ENCODE data around the gene GRIN2C.

GRIN2C gene

DNA sequence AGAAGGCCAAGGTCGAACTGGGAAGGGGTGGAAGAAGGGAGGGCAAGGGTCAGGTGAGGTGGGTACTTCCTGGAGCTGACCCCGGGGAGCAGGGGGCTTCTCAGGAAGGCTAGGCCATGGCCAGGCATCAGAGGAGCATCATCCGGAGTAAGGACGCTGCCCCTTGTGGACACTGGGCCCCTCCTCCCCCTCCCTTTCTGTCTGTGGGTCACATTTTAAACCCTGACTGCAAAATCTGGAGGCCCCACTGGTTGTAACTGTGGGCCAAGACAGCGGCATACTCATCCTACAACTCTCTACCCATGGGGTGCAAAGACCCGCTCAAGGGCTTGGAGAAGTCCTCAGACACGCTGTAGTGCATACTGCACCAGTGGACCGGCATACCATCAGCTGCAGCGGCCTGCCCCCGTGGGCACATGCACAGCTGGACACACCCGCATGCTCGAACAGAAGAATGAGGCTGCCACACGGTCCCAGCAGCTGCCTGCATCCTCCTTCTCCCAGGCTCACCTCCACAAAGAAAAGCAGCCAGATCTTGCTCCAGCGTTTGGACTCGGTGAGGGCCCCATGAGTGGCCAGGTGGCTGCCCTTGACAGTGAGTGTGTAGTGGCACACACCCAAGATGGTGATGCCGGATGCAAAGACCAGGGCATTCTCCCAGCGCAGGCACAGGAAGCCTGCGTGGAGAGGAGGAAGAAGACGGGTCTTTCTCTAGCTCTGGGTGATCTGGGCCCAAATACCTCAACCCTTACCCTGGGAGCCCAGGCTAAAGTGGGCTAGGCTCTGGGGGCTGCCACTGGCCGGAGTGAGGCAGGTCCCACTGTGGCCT, 32.5 kb upstream of the GRIN2C start:
- no peaks in the 10 kb centered on the region for H3K9me3 ChIP-seq (ENCODE audit: control extremely low read depth in 1 of 5, control insufficient read depth in 4 of 5, insufficient read depth in 2 of 5, low read depth in 1 of 5, low read length in 4 of 5)
- H3K27me3 ChIP-seq (replicated peaks in 2 of 5; ENCODE audit: control insufficient read depth in 4 of 5, insufficient read depth in 5 of 5, low read length in 4 of 5), result peaks cover 0 to 53% (median 30%) of the 10 kb centered on the region in 5 experiments
- DNase-seq, result no peak
- H3K4me1 ChIP-seq (ENCODE audit: control extremely low read depth in 1 of 4, control insufficient read depth in 4 of 4, insufficient read depth in 4 of 4, low read length in 3 of 4), result peaks cover 0 to 18% (median 7%) of the 10 kb centered on the region in 4 experiments
- ChIA-PET CTCF (interaction anchor here (0.9 kb wide), 1 partner anchor 10 kb away, joined by 4 read pairs; no protein-coding TSS in a partner anchor), POLR2A (no interaction called here)
- WGBS (ENCODE audit: insufficient coverage), result 74% methylated on average over 18 of the region's 20 CpGs
- no peaks in the 10 kb centered on the region for H3K36me3 ChIP-seq (ENCODE audit: control insufficient read depth in 4 of 4, insufficient read depth in 4 of 4, low read length in 3 of 4)
- H3K27ac ChIP-seq (ENCODE audit: insufficient read depth in 1 of 2, low read depth in 1 of 2, low read length in 2 of 2, poor library complexity in 1 of 2, severe bottlenecking in 2 of 2), result no peak overlapping the region
- H3K4me3 ChIP-seq (ENCODE audit: control insufficient read depth in 1 of 7, extremely low read depth in 1 of 7, insufficient read depth in 4 of 7, low read depth in 2 of 7, low read length in 6 of 7), result peak overlapping the region in 1 of 7 experiments; percentile 8

GRCh38 chr17:74890554-74890953, 30.9 kb upstream of the GRIN2C start:
- peaks cover 0 to 51% (median 28%) of the 10 kb centered on the region in 5 experiments for H3K27me3 ChIP-seq (replicated peaks in 2 of 5; ENCODE audit: control insufficient read depth in 4 of 5, insufficient read depth in 5 of 5, low read length in 4 of 5)
- no peak for DNase-seq

DNA sequence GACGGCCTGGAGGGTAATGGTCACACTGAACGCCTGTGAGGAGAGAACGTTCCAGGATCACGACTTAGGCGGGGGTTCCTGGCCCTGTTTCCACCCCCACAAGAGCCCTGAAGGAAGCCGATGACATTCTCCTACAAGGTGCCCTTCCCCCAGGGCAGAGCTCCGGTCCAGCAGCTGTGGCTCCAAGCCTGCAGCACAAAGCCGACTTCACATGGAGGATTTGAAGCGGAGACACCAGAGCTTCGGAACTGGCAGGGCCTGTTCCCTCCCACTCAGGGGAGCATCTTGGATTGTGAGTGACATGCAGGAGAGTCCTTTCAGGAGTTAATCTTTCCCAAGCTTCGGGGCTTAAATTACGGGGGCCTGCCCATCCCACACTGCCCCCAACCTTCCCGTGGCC, 28.8 kb upstream of the GRIN2C start:
- Histone ChIP-seq H3K9me3 (ENCODE audit: control extremely low read depth in 1 of 5, control insufficient read depth in 4 of 5, insufficient read depth in 2 of 5, low read depth in 1 of 5, low read length in 4 of 5) (no peaks in the 10 kb centered on the region), H3K36me3 (ENCODE audit: control insufficient read depth in 4 of 4, insufficient read depth in 4 of 4, low read length in 3 of 4) (no peaks in the 10 kb centered on the region), H3K4me1 (ENCODE audit: control extremely low read depth in 1 of 4, control insufficient read depth in 4 of 4, insufficient read depth in 4 of 4, low read length in 3 of 4) (peaks cover 0 to 13% (median 6%) of the 10 kb centered on the region in 4 experiments), H3K27me3 (replicated peaks in 2 of 5; ENCODE audit: control insufficient read depth in 4 of 5, insufficient read depth in 5 of 5, low read length in 4 of 5) (peaks cover 0 to 31% (median 16%) of the 10 kb centered on the region in 5 experiments), H3K27ac (ENCODE audit: insufficient read depth in 1 of 2, low read depth in 1 of 2, low read length in 2 of 2, poor library complexity in 1 of 2, severe bottlenecking in 2 of 2) (no peak overlapping the region), H3K4me3 (ENCODE audit: control insufficient read depth in 1 of 7, extremely low read depth in 1 of 7, insufficient read depth in 4 of 7, low read depth in 2 of 7, low read length in 6 of 7) (no peak overlapping the region)
- WGBS (ENCODE audit: insufficient coverage), result 89% methylated on average over 10 of the region's 13 CpGs
- CTCF ChIA-PET, result interaction anchor here (1.1 to 1.4 kb wide), 2 partner anchors 26 to 45 kb away, joined by 3 read pairs; no protein-coding TSS in a partner anchor
- no peak for DNase-seq
- POLR2A ChIA-PET, result no interaction called here

More at GRCh38 chr17:74890554-74890953, 30.9 kb upstream of the GRIN2C start:
- peaks cover 0 to 18% (median 7%) of the 10 kb centered on the region in 4 experiments for H3K4me1 ChIP-seq (ENCODE audit: control extremely low read depth in 1 of 4, control insufficient read depth in 4 of 4, insufficient read depth in 4 of 4, low read length in 3 of 4)
- H3K27ac ChIP-seq (ENCODE audit: insufficient read depth in 1 of 2, low read depth in 1 of 2, low read length in 2 of 2, poor library complexity in 1 of 2, severe bottlenecking in 2 of 2), result no peak overlapping the region
- no peak overlapping the region for H3K4me3 ChIP-seq (ENCODE audit: control insufficient read depth in 1 of 7, extremely low read depth in 1 of 7, insufficient read depth in 4 of 7, low read depth in 2 of 7, low read length in 6 of 7)
- WGBS (ENCODE audit: insufficient coverage), result 99% methylated on average over 7 of the region's 7 CpGs
- POLR2A ChIA-PET, result no interaction called here
- no peaks in the 10 kb centered on the region for H3K9me3 ChIP-seq (ENCODE audit: control extremely low read depth in 1 of 5, control insufficient read depth in 4 of 5, insufficient read depth in 2 of 5, low read depth in 1 of 5, low read length in 4 of 5)
- CTCF ChIA-PET, result interaction anchor here (0.9 to 1.6 kb wide), 3 partner anchors 13 to 100 kb away, joined by 3 to 4 read pairs (median 4); no protein-coding TSS in a partner anchor
- no peaks in the 10 kb centered on the region for H3K36me3 ChIP-seq (ENCODE audit: control insufficient read depth in 4 of 4, insufficient read depth in 4 of 4, low read length in 3 of 4)

DNA sequence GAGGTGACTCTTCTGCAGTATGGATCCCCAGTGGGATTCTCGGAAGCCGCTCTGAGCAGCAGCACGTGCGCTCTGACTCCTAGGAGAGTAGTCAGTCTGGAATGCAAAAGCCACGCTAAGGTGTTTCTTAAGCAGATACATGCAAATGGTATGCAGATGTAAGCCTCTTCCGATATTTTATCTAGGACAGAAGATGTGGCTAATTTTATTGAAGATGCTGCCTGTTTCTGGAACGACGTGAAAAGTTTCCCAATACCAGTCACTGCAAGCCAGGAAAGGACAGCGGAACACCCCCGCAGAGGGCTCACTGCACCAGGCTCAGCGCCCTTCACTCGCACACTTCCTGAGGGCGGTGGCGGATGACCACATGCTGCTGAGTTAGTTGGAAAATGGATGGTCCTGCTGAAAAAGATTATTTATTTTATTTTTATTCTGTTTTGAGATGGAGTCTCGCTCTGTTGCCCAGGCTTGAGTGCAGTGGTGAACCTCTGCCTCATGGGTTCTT, 23.6 kb upstream of the GRIN2C start:
- 65% methylated on average over 9 of the region's 15 CpGs for WGBS (ENCODE audit: insufficient coverage)
- no peak overlapping the region for H3K27ac ChIP-seq (ENCODE audit: insufficient read depth in 1 of 2, low read depth in 1 of 2, low read length in 2 of 2, poor library complexity in 1 of 2, severe bottlenecking in 2 of 2)
- CTCF ChIA-PET, result no interaction called here
- POLR2A ChIA-PET, result no interaction called here
- no peak overlapping the region for H3K4me3 ChIP-seq (ENCODE audit: control insufficient read depth in 1 of 7, extremely low read depth in 1 of 7, insufficient read depth in 4 of 7, low read depth in 2 of 7, low read length in 6 of 7)
- peaks cover 0 to 8% (median 0%) of the 10 kb centered on the region in 5 experiments for H3K27me3 ChIP-seq (replicated peaks in 2 of 5; ENCODE audit: control insufficient read depth in 4 of 5, insufficient read depth in 5 of 5, low read length in 4 of 5)
- DNase-seq, result no peak
- no peaks in the 10 kb centered on the region for H3K36me3 ChIP-seq (ENCODE audit: control insufficient read depth in 4 of 4, insufficient read depth in 4 of 4, low read length in 3 of 4)
- peaks cover 0 to 3% (median 1%) of the 10 kb centered on the region in 4 experiments for H3K4me1 ChIP-seq (ENCODE audit: control extremely low read depth in 1 of 4, control insufficient read depth in 4 of 4, insufficient read depth in 4 of 4, low read length in 3 of 4)
- no peaks in the 10 kb centered on the region for H3K9me3 ChIP-seq (ENCODE audit: control extremely low read depth in 1 of 5, control insufficient read depth in 4 of 5, insufficient read depth in 2 of 5, low read depth in 1 of 5, low read length in 4 of 5)

DNA sequence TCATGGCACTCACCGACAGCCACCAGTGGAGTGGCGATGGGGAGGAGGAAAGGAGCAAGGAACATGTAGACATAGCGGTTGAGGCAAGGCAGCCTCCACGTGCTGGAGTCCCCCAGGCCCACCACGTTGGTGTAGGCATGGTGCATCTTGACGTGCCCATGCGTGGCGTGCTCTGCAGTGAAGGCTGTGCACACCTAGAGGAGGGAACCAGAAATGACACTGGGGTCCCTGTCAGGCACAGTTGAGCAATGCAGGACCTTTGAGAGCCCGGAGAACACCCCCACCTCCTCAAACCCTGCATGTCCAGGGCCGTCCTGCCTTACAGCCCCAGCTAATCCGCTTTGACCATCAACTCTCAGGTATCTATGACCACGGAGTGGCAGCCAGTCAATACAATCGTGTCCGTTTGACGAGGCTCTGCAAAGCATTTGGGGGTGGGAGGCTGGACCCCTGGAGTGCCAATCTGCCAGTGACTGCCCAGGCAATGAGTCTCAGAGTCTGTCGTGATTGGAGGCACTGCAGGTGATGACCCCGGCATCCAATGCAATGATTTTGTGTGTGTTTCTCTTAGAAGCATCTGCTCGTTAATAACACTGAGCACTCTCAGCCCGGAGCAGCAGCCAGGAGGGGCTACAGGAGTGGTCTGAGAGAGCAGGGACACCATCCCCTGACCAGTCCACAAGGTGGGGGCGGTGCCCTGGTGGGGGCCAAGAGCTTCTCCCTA, 23.0 kb upstream of the GRIN2C start:
- Histone ChIP-seq H3K27ac (ENCODE audit: insufficient read depth in 1 of 2, low read depth in 1 of 2, low read length in 2 of 2, poor library complexity in 1 of 2, severe bottlenecking in 2 of 2) (no peak overlapping the region), H3K36me3 (ENCODE audit: control insufficient read depth in 4 of 4, insufficient read depth in 4 of 4, low read length in 3 of 4) (no peaks in the 10 kb centered on the region), H3K4me3 (ENCODE audit: control insufficient read depth in 1 of 7, extremely low read depth in 1 of 7, insufficient read depth in 4 of 7, low read depth in 2 of 7, low read length in 6 of 7) (no peak overlapping the region), H3K27me3 (replicated peaks in 2 of 5; ENCODE audit: control insufficient read depth in 4 of 5, insufficient read depth in 5 of 5, low read length in 4 of 5) (peaks cover 0 to 8% (median 0%) of the 10 kb centered on the region in 5 experiments), H3K4me1 (ENCODE audit: control extremely low read depth in 1 of 4, control insufficient read depth in 4 of 4, insufficient read depth in 4 of 4, low read length in 3 of 4) (peaks cover 0 to 3% (median 1%) of the 10 kb centered on the region in 4 experiments), H3K9me3 (ENCODE audit: control extremely low read depth in 1 of 5, control insufficient read depth in 4 of 5, insufficient read depth in 2 of 5, low read depth in 1 of 5, low read length in 4 of 5) (no peaks in the 10 kb centered on the region)
- ChIA-PET CTCF (interaction anchor here (1.5 kb wide), 1 partner anchor 37 kb away, joined by 3 read pairs; no protein-coding TSS in a partner anchor), POLR2A (no interaction called here)
- DNase-seq, result no peak
- 87% methylated on average over 20 of the region's 20 CpGs for WGBS (ENCODE audit: insufficient coverage)

DNA sequence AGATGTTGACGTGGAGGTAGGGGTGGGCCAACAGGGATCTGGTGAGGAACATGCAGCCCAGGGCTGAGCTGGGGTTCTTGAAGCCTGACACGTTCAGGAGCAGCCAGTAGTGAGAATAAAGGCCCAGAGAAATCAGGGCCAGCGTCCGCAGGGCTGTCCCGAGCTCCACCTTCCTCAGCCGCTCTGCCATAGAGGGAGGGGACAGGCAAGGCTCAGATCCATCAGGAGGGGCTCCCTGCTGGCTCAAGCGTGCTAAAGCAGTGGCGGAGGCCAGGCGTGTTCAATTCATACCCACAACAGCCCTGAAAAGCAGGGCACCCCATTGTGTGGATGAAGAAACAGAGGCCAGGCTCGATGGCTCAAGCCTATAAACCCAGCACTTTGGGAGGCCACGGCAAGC, 21.4 kb upstream of the GRIN2C start:
- H3K27ac ChIP-seq (ENCODE audit: insufficient read depth in 1 of 2, low read depth in 1 of 2, low read length in 2 of 2, poor library complexity in 1 of 2, severe bottlenecking in 2 of 2), result no peak overlapping the region
- CTCF ChIA-PET, result interaction anchor here (1.5 to 1.9 kb wide), 2 partner anchors 39 to 89 kb away, joined by 3 to 5 read pairs; no protein-coding TSS in a partner anchor
- POLR2A ChIA-PET, result interaction anchor here (0.6 kb wide), 2 partner anchors 22 to 73 kb away, joined by 3 read pairs; no protein-coding TSS in a partner anchor
- 86% methylated on average over 8 of the region's 11 CpGs for WGBS (ENCODE audit: insufficient coverage)
- DNase-seq, result no peak
- no peaks in the 10 kb centered on the region for H3K9me3 ChIP-seq (ENCODE audit: control extremely low read depth in 1 of 5, control insufficient read depth in 4 of 5, insufficient read depth in 2 of 5, low read depth in 1 of 5, low read length in 4 of 5)
- H3K4me1 ChIP-seq (ENCODE audit: control extremely low read depth in 1 of 4, control insufficient read depth in 4 of 4, insufficient read depth in 4 of 4, low read length in 3 of 4), result peaks cover 0 to 3% (median 1%) of the 10 kb centered on the region in 4 experiments
- no peaks in the 10 kb centered on the region for H3K27me3 ChIP-seq (replicated peaks in 2 of 5; ENCODE audit: control insufficient read depth in 4 of 5, insufficient read depth in 5 of 5, low read length in 4 of 5)
- H3K36me3 ChIP-seq (ENCODE audit: control insufficient read depth in 4 of 4, insufficient read depth in 4 of 4, low read length in 3 of 4), result no peaks in the 10 kb centered on the region
- no peak overlapping the region for H3K4me3 ChIP-seq (ENCODE audit: control insufficient read depth in 1 of 7, extremely low read depth in 1 of 7, insufficient read depth in 4 of 7, low read depth in 2 of 7, low read length in 6 of 7)

Measured in common myeloid progenitor, CD34-positive (primary cell).